Activated CD4-positive, alpha-beta T cell treated with anti-CD3 and anti-CD28 coated beads, Interleukin-2, amount 50 U/mL, for 48 hours (primary cell): ENCODE results near the gene CCDC85A.

Experiments used
- DNase-seq, 2 experiments: peaks; one replicate each; pipeline ENCODE4 v3.0.0-alpha.2; 2020

The CCDC85A gene

GRCh38 chr2:56314371-56314770 is 130.6 kb downstream of the CCDC85A start:
- DNase-seq: no peak

DNA sequence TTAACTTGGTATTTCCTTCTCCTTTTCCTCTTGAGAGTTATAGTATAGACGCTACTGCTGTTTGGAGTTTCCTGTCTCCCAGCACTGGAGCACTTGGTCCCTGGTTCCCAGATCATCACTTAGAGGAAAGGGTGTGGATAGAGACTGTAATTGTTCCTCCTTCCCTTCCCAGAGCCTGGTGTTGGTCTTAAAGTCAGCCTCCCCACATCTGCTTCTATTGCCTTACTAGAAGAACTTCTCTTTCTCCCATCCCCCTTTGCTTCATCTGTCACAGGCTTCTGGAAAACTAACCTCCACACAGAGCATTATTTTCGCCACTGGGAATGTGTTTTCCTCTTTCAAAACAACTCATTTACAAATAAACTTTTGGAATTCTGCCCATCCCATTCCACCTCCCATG is 131.0 kb downstream of the CCDC85A start:
- no peak for DNase-seq

GRCh38 chr2:56315376-56315775 is 131.6 kb downstream of the CCDC85A start:
- no peak for DNase-seq

DNA sequence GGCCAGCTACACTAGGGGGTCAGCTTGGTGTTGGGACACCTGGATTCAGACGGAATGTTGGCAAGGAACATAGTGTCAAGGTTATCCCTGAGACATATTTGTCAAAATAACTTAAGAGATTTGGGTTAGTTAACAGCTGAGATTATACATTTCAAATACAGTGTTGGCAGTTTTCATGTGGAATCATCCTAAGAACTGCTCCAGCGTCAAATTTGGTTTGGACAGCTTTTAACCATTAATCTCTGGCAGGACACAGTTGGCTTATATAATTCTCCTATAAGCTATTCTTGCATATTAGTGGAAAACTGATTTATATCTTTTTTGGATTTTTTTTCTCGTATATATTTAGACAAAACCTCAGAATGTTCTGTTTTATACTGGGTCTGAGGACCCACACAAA is 132.2 kb downstream of the CCDC85A start:
- DNase-seq: no peak

GRCh38 chr2:56318147-56318546 is 134.4 kb downstream of the CCDC85A start:
- no peak for DNase-seq

GRCh38 chr2:56325661-56326345 is 142.0 kb downstream of the CCDC85A start:
- DNase-seq: no peak

GRCh38 chr2:56326346-56326741 is 142.6 kb downstream of the CCDC85A start:
- no peak for DNase-seq

GRCh38 chr2:56331810-56332209 is 148.0 kb downstream of the CCDC85A start:
- DNase-seq: no peak

- DNase-seq: no peak
These were observed 150.2 kb downstream of the CCDC85A start for GRCh38 chr2:56333812-56334485.

- DNase-seq: no peak
These were observed 150.8 kb downstream of the CCDC85A start for GRCh38 chr2:56334622-56335021.

DNA sequence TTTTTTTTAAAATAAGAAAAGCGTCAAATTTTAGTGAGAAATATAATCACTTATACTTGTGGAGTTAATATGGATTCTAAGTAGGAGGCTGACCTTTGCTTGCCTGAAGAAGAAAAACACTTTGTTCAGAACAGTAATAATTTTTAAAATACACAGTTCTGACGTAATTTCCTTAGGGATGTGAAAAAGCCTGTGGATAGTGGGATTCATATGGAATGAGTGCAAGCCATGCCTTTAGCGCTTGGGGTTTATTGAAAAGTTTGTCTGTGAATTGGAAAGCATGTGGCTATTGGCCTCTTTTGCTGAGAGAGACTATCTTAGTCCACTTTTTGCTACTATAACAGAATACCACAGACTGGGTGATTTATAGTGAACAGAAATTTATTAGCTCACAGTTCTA is 151.3 kb downstream of the CCDC85A start:
- no peak for DNase-seq

DNA sequence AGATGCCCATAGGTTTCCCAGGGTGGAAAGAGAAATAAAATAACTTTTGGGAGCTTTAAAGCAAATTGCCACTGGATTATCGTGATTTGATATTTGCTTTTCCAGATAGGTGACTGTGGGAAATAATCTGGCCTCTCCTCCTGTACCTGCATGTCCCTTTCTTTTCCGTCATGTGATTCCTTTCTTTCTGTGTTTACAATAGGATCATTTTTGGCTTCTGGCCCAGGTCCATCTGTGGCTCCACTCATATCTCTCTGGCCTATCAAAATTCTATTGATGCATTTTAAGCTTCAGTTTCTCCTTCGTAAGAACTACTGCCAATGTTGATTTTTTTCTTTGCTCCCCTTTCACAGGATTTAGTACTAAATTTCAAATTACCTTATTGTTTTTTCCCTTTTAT is 153.6 kb downstream of the CCDC85A start:
- DNase-seq: no peak

GRCh38 chr2:56338232-56338631 is 154.4 kb downstream of the CCDC85A start:
- DNase-seq: no peak

- DNase-seq: no peak
These were observed 161.0 kb downstream of the CCDC85A start for GRCh38 chr2:56344771-56345170.

GRCh38 chr2:56347881-56348280 is 164.1 kb downstream of the CCDC85A start:
- no peak for DNase-seq

GRCh38 chr2:56348392-56349210 is 164.8 kb downstream of the CCDC85A start:
- DNase-seq: no peak

- no peak for DNase-seq
These were observed 174.0 kb downstream of the CCDC85A start for GRCh38 chr2:56357655-56358295.

DNA sequence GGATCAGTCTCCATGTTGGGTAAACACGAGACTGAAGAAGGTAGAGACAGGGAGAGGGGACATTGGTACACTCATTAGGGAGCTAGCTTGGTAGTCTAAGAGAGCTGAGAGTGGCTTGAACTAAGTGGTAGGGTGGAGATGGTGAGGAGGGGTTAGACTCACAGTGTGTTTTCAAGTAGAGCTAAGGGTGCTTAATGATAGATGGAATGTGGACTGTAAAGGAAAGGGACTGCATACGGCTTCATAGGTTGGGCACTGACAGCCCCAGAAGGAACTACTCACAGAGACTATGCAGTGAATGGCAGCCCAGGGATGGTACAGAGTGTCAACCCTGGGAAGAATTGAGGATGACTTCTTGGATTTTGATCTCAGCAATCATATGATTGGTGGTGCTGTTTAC is 178.1 kb downstream of the CCDC85A start:
- DNase-seq: no peak

DNA sequence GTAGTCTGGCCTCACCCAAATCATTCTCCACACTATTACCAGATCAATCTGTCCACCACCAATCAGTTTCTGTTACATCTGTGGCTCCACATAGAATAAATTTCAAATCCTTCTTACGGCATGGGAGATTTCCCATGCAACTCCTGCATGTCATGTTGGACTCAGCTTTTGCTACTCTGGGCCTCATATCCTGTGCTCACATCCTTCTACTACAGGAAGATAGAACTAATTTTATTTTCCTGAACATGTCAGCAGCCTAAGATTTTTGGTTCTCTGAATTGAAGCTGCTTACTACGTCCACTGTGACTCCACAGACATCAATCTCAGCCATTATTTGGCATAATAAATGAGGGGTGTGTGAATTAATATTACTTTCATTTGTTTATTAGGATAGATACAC is 181.1 kb downstream of the CCDC85A start:
- DNase-seq: no peak

DNA sequence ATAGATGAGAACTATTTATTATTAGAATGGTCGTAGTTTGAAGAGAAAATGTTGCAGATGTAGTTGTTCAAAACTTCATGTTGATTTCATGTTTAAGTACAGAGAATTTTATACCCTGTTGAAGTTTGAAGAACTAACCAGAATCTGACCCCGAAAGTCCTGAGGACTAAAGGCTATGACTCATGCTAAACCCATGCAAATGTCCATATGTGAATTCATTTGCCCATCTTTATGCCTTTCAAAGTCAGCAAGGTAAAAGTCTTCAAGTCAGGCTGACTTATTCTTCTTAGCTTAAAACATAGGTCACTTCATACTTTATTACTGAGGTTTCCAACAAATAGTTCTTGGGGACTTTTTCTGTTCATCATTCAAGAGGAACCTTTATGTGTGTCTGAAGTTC is 185.5 kb downstream of the CCDC85A start:
- no peak for DNase-seq

GRCh38 chr2:56372071-56372656 is 188.4 kb downstream of the CCDC85A start:
- no peak for DNase-seq

DNA sequence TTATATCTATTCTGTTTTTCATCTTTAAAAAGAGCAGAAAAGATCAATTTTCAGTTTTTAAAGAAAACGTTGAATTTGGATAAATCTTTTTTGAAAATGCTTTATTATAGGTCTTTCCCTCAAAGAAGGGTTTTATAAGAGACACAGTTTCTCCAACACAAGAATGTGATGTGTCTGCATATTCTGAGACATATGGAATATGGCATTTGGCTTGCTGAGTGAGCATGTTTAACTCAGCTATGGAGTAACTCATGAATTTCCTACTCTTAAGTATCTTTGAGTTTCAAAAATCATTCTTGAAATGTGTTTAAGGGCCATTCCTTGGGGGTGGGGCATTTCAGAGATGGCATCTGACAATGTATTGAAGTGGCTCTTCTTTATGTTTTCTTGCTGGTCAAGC is 191.5 kb downstream of the CCDC85A start:
- DNase-seq: no peak
